DOHH2 (cell line): ENCODE measurements around the gene CACNA2D2.

Experiments
- H3F3A ChIP-seq: fragments of 200-600 bp; sonication (generic), shearing (Covaris generic); 2 replicates; pipeline ENCODE4 v1.6.0; 2016; ENCODE audit warnings: antibody characterized with exemption, mild to moderate bottlenecking; ENCODE audit not compliant: control insufficient read depth, insufficient read depth
- H3K27ac ChIP-seq: fragments of 200-600 bp; sonication (generic); 2 replicates; pipeline ENCODE4 v1.5.1; 2014; ENCODE audit warnings: low read depth, mild to moderate bottlenecking, low read length, moderate library complexity
- H3K27me3 ChIP-seq: fragments of 200-600 bp; sonication (generic); 2 replicates; pipeline ENCODE4 v1.6.1; 2014; ENCODE audit warnings: mild to moderate bottlenecking, low read length, mixed read lengths; ENCODE audit not compliant: control insufficient read depth
- H3K36me3 ChIP-seq: fragments of 200-600 bp; sonication (generic); 2 replicates; pipeline ENCODE4 v1.6.1; 2014; ENCODE audit warnings: mild to moderate bottlenecking, low read length, moderate library complexity, mixed read lengths; ENCODE audit not compliant: control insufficient read depth
- H3K4me1 ChIP-seq: fragments of 200-600 bp; sonication (generic); 2 replicates; pipeline ENCODE4 v1.6.1; 2014; ENCODE audit warnings: mild to moderate bottlenecking, low read length, mixed read lengths; ENCODE audit not compliant: control insufficient read depth
- H3K4me2 ChIP-seq: fragments of 200-600 bp; sonication (generic); 2 replicates; pipeline ENCODE4 v1.6.0; 2014; ENCODE audit warnings: mild to moderate bottlenecking, low read length, moderate library complexity
- H3K4me3 ChIP-seq: fragments of 200-600 bp; sonication (generic); 2 replicates; pipeline ENCODE4 v1.5.1; 2014; ENCODE audit warnings: mild to moderate bottlenecking, low read length, mixed read lengths
- H3K79me2 ChIP-seq: fragments of 200-600 bp; sonication (generic); 2 replicates; pipeline ENCODE4 v1.6.1; 2014; ENCODE audit warnings: mild to moderate bottlenecking, low read length, mixed read lengths; ENCODE audit not compliant: control insufficient read depth
- H3K9me2 ChIP-seq: fragments of 200-600 bp; sonication (generic); replicated peaks from 2 replicates; pipeline ENCODE4 v1.6.1; 2014; ENCODE audit warnings: mild to moderate bottlenecking, low read length, mixed read lengths; ENCODE audit not compliant: control insufficient read depth
- H3K9me3 ChIP-seq: fragments of 200-600 bp; sonication (generic); 2 replicates; pipeline ENCODE4 v1.6.1; 2014; ENCODE audit warnings: antibody characterized with exemption, low read length, mixed read lengths; ENCODE audit not compliant: control insufficient read depth, insufficient read depth
- H4K20me1 ChIP-seq: fragments of 200-600 bp; sonication (generic); 2 replicates; pipeline ENCODE4 v1.6.0; 2014; ENCODE audit warnings: low read depth, mild to moderate bottlenecking, antibody characterized with exemption, low read length, moderate library complexity; ENCODE audit not compliant: control insufficient read depth, insufficient read depth
- EZH2phosphoT487 ChIP-seq: fragments of 200-600 bp; sonication (generic); IDR thresholded peaks from 2 replicates; pipeline ENCODE4 v1.6.1; 2017; ENCODE audit warnings: borderline replicate concordance, mild to moderate bottlenecking, antibody characterized with exemption, low read length, moderate library complexity, mixed read lengths
- TF ChIP-seq, protein P1 (sequence below): fragments of 200-600 bp; sonication (generic); IDR thresholded peaks from one replicate; pipeline ENCODE4 v1.5.1; 2014; ENCODE audit warnings: antibody characterized with exemption, mild to moderate bottlenecking, low read depth, low read length; ENCODE audit not compliant: poor library complexity, severe bottlenecking

The CACNA2D2 gene

DNA sequence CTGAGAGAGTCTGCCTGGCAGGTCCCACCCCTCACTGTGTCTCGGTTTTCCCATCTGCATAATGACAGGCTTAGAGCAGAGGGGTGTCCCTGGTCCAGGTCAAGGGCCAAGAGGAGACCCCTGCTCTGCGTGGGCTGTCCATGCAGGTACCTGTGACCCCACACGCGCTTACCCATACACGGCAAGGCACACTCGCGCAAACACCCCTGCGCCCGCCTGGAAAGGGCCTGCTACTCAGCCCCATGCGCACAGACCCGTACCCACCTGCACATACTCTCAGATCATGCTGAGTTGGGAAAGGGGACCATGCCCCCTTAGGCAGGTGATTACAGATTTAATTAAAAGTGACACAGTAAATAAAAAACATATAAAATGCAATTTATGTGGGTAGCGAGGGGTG is 120.7 kb downstream of the CACNA2D2 start:
- no peak overlapping the region for H3K4me3 ChIP-seq
- no peaks in the 10 kb centered on the region for H4K20me1 ChIP-seq
- no peaks in the 10 kb centered on the region for H3K36me3 ChIP-seq
- H3K9me3 ChIP-seq, result no peaks in the 10 kb centered on the region
- H3K4me1 ChIP-seq, result no peaks in the 10 kb centered on the region
- H3F3A ChIP-seq, result no peaks in the 10 kb centered on the region
- no peaks in the 10 kb centered on the region for H3K79me2 ChIP-seq
- no peak overlapping the region for H3K27ac ChIP-seq
- H3K27me3 ChIP-seq, result no peaks in the 10 kb centered on the region
- no peak overlapping the region for H3K4me2 ChIP-seq
- H3K9me2 ChIP-seq, result no peaks in the 10 kb centered on the region
- TF ChIP-seq EZH2phosphoT487, result no peak
- TF ChIP-seq, protein P1, sequence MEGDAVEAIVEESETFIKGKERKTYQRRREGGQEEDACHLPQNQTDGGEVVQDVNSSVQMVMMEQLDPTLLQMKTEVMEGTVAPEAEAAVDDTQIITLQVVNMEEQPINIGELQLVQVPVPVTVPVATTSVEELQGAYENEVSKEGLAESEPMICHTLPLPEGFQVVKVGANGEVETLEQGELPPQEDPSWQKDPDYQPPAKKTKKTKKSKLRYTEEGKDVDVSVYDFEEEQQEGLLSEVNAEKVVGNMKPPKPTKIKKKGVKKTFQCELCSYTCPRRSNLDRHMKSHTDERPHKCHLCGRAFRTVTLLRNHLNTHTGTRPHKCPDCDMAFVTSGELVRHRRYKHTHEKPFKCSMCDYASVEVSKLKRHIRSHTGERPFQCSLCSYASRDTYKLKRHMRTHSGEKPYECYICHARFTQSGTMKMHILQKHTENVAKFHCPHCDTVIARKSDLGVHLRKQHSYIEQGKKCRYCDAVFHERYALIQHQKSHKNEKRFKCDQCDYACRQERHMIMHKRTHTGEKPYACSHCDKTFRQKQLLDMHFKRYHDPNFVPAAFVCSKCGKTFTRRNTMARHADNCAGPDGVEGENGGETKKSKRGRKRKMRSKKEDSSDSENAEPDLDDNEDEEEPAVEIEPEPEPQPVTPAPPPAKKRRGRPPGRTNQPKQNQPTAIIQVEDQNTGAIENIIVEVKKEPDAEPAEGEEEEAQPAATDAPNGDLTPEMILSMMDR, result no peak

DNA sequence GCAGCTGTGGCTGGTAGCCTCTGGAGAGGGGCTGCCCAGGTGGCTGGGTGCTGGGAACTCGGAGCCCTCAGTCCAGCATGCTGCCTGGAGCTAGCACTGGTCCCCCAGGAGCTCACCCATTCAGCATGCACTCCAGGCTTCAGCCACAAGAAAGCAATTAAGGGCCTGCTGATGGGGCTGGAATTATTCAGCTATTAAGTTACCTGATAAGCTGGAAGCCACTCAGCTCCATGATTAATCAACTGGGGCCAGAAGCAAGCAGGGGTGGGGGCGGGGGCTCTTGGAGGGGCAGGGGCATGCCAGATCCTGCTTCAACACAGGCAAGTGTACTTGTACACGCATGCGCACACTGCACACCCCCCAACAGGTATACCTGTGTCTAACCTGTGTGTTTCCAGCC is 122.1 kb downstream of the CACNA2D2 start:
- no peaks in the 10 kb centered on the region for H3K79me2 ChIP-seq
- no peaks in the 10 kb centered on the region for H4K20me1 ChIP-seq
- H3K9me2 ChIP-seq, result no peaks in the 10 kb centered on the region
- no peak overlapping the region for H3K4me2 ChIP-seq
- no peaks in the 10 kb centered on the region for H3K27me3 ChIP-seq
- no peak for TF ChIP-seq EZH2phosphoT487
- TF ChIP-seq, protein P1, result no peak
- H3K36me3 ChIP-seq, result no peaks in the 10 kb centered on the region
- H3K9me3 ChIP-seq, result no peaks in the 10 kb centered on the region
- no peaks in the 10 kb centered on the region for H3F3A ChIP-seq
- no peak overlapping the region for H3K27ac ChIP-seq
- H3K4me1 ChIP-seq, result no peaks in the 10 kb centered on the region
- no peak overlapping the region for H3K4me3 ChIP-seq

DNA sequence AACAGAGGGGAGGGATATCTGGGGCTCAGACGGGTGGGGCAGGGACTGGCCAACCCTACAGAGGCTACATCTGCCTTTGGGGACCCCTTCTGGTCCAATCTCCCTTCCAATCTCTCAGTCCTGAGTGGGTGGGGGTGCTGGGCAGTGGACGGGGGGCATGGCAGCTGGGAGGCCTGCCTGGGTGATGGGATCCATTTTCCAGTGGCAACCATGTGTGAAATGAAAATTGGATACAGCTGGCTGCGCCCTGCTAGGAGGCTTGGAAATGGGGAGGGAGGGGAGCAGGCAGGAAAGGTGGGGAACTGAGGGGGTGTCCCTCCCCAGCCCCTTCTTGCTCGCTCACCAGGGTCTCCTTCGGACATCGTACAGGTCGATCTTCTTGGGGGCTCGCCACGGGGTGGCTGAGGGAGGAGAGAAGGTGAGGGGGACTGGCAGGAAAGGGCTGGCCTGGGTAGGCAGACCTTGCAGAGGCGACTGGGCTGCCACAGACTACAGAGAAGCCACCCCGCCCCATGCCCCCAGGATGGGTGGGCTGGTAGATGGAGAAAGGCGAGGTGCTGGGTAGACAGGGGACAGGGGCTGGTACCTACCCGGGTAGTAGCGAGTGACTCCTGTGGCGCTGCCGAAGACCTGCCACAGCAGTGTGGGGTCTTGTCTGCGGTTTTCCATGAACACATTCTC is 122.9 kb downstream of the CACNA2D2 start:
- Histone ChIP-seq H3K4me3 (no peak overlapping the region), H3K9me2 (no peaks in the 10 kb centered on the region), H3K4me1 (no peaks in the 10 kb centered on the region), H3K27ac (no peak overlapping the region), H3F3A (no peaks in the 10 kb centered on the region), H3K4me2 (no peak overlapping the region), H3K27me3 (no peaks in the 10 kb centered on the region), H3K36me3 (no peaks in the 10 kb centered on the region), H3K9me3 (no peaks in the 10 kb centered on the region), H3K79me2 (no peaks in the 10 kb centered on the region), H4K20me1 (no peaks in the 10 kb centered on the region)
- no peak for TF ChIP-seq EZH2phosphoT487
- TF ChIP-seq, protein P1, result no peak
